IMR-90 (cell line): ENCODE measurements around the gene USP17L28. TPM values are rescaled to one million over a fixed set of nuclear protein-coding genes. Genes with fewer than 3 reads are reported as not detected.
"Not testable (repeated sequence)": the region's sequence is repeated elsewhere in the genome, so short reads cannot be mapped to it uniquely, and the experiment has no call there.

Source experiments
- ATAC-seq: fragments of 200-7000 bp; cut with Tn5 transposase; 2 replicates; pipeline ENCODE4 v1.9.1; 2020; ENCODE audit warnings: low read depth, mild to moderate bottlenecking, moderate library complexity
- BruUV-seq: library from RNA; stranded (reverse); fragments of 400-500 nt; replicated peaks from 2 replicates; lab custom pipeline; 2021; lab: Mats Ljungman, UMichigan
- CTCF ChIA-PET: fragments of 300-600 bp; formaldehyde crosslinking; extraction: SDS; loops from one replicate; lab custom pipeline; 2021; ENCODE audit warnings: antibody characterized with exemption; lab: Yijun Ruan, JAX
- POLR2A ChIA-PET: fragments of 300-600 bp; sonication (Branson Sonifier 250); formaldehyde crosslinking; loops from one replicate; lab custom pipeline; 2022; ENCODE audit warnings: antibody characterized with exemption; ENCODE audit not compliant: unreplicated experiment; lab: Charles Lee
- DNase-seq: peaks from one replicate; pipeline ENCODE4 v3.0.0; 2013
- H2AFZ ChIP-seq: replicated peaks from 2 replicates; pipeline ENCODE3; 2013; ENCODE audit warnings: low read length, mild to moderate bottlenecking; ENCODE audit not compliant: poor library complexity
- H2AK5ac ChIP-seq: 2 replicates; pipeline ENCODE4 v1.6.1; 2013; ENCODE audit warnings: low read depth, low read length, inconsistent platforms
- H2AK9ac ChIP-seq: replicated peaks from 2 replicates; pipeline ENCODE3; 2013; ENCODE audit warnings: mild to moderate bottlenecking, low read depth, low read length, moderate library complexity; ENCODE audit not compliant: poor library complexity
- H2BK120ac ChIP-seq: 2 replicates; pipeline ENCODE4 v1.6.1; 2013; ENCODE audit warnings: low read depth, low read length, inconsistent platforms
- H2BK15ac ChIP-seq: 3 replicates; pipeline ENCODE4 v1.6.1; 2013; ENCODE audit warnings: low read depth, low read length, inconsistent platforms
- H2BK20ac ChIP-seq: 2 replicates; pipeline ENCODE4 v1.6.1; 2013; ENCODE audit warnings: low read depth, mild to moderate bottlenecking, inconsistent platforms, low read length, moderate library complexity
- H2BK5ac ChIP-seq: 2 replicates; pipeline ENCODE4 v1.6.1; 2013; ENCODE audit warnings: mild to moderate bottlenecking, low read depth, low read length, inconsistent platforms; ENCODE audit not compliant: poor library complexity, severe bottlenecking
- H3K14ac ChIP-seq: replicated peaks from 2 replicates; pipeline ENCODE4 v1.6.1; 2013; ENCODE audit warnings: low read depth, low read length, inconsistent platforms
- H3K18ac ChIP-seq: 2 replicates; pipeline ENCODE4 v1.6.1; 2013; ENCODE audit warnings: low read depth, low read length, control low read depth
- H3K23ac ChIP-seq: 2 replicates; pipeline ENCODE4 v1.6.1; 2013; ENCODE audit warnings: low read depth, low read length, inconsistent platforms
- H3K27ac ChIP-seq: 2 replicates; pipeline ENCODE4 v1.5.1; 2013; ENCODE audit warnings: mild to moderate bottlenecking, control low read depth, low read length; ENCODE audit not compliant: insufficient read depth
- H3K27me3 ChIP-seq: 2 replicates; pipeline ENCODE4 v1.6.1; 2013; ENCODE audit warnings: low read length; ENCODE audit not compliant: control insufficient read depth, insufficient read depth
- H3K36me3 ChIP-seq: 2 replicates; pipeline ENCODE4 v1.6.1; 2013; ENCODE audit warnings: low read length, mixed read lengths; ENCODE audit not compliant: control insufficient read depth, insufficient read depth
- H3K4ac ChIP-seq: 2 replicates; pipeline ENCODE4 v1.6.1; 2013; ENCODE audit warnings: low read depth, low read length, inconsistent platforms
- H3K4me1 ChIP-seq: 2 replicates; pipeline ENCODE4 v1.6.1; 2013; ENCODE audit warnings: low read length, mixed read lengths; ENCODE audit not compliant: control insufficient read depth, insufficient read depth
- H3K4me2 ChIP-seq: 2 replicates; pipeline ENCODE4 v1.6.1; 2013; ENCODE audit warnings: low read depth, mild to moderate bottlenecking, control low read depth, low read length, moderate library complexity
- H3K4me3 ChIP-seq: 2 replicates; pipeline ENCODE4 v1.5.1; 2013; ENCODE audit warnings: low read depth, mild to moderate bottlenecking, control low read depth, low read length, moderate library complexity; ENCODE audit not compliant: insufficient read depth
- H3K56ac ChIP-seq: 2 replicates; pipeline ENCODE4 v1.6.1; 2013; ENCODE audit warnings: low read length, inconsistent platforms; ENCODE audit not compliant: insufficient read depth; ENCODE audit errors: extremely low read depth
- H3K79me1 ChIP-seq, 2 experiments: 2 replicates each; pipeline ENCODE4 v1.6.1; 2013; ENCODE audit warnings: low read length in 2 of 2, inconsistent platforms in 1 of 2, low read depth in 1 of 2
- H3K9ac ChIP-seq: 2 replicates; pipeline ENCODE4 v1.6.1; 2013; ENCODE audit warnings: low read depth, low read length, control low read depth
- H3K9me1 ChIP-seq: 2 replicates; pipeline ENCODE4 v1.6.1; 2013; ENCODE audit warnings: low read length, inconsistent platforms; ENCODE audit not compliant: insufficient read depth
- H3K9me3 ChIP-seq: 2 replicates; pipeline ENCODE4 v1.6.1; 2013; ENCODE audit warnings: low read length; ENCODE audit not compliant: control insufficient read depth, insufficient read depth
- H4K20me1 ChIP-seq: 2 replicates; pipeline ENCODE4 v1.6.1; 2013; ENCODE audit warnings: low read length, inconsistent platforms; ENCODE audit not compliant: insufficient read depth
- H4K5ac ChIP-seq: 2 replicates; pipeline ENCODE4 v1.6.1; 2013; ENCODE audit warnings: mild to moderate bottlenecking, low read depth, low read length, control low read depth
- H4K8ac ChIP-seq, 2 experiments: 2 replicates each; pipeline ENCODE4 v1.6.1; 2013; ENCODE audit warnings: low read depth in 2 of 2, low read length in 2 of 2, control low read depth in 1 of 2, inconsistent platforms in 1 of 2
- H4K91ac ChIP-seq: 2 replicates; pipeline ENCODE4 v1.6.1; 2013; ENCODE audit warnings: low read depth, low read length, inconsistent platforms; ENCODE audit not compliant: insufficient read depth
- WGBS, 2 experiments: methylation state at CpG; one replicate each; pipeline versions ENCODE4 v1.1.5 to v1.1.7; 2013; ENCODE audit warnings: missing lambda C conversion rate in 2 of 2; ENCODE audit not compliant: insufficient read length in 1 of 2; ENCODE audit errors: extremely low coverage in 2 of 2; 5-methylcytosine and 5-hydroxymethylcytosine counted together
- dilution Hi-C: fragments of 300-500 bp; cut with HindIII; formaldehyde crosslinking; loops from one replicate; pipeline ENCODE4 v1.14.3; 2018; ENCODE audit warnings: low sequenced_read_pairs; ENCODE audit not compliant: unreplicated experiment
- in situ Hi-C: fragments of 300-500 bp; cut with MboI; formaldehyde crosslinking; loops from 3 replicates; pipeline ENCODE4 v1.14.3; 2019; ENCODE audit warnings: low sequenced_read_pairs, inconsistent platforms, mixed read lengths
- intact Hi-C: fragments of 100-400 bp; cut with micrococcal nuclease; formaldehyde crosslinking; loops from 2 replicates; pipeline ENCODE4 v1.10.0; 2022
- polyA plus RNA-seq, 3 experiments: library from polyadenylated mRNA; depleted of rRNA; stranded (reverse); fragments of >200 nt; gene quantifications; 2 replicates each; pipeline ENCODE4 v1.2.3, GENCODE V29; 2012; ENCODE audit warnings: low replicate concordance in 1 of 3
- total RNA-seq: library from RNA; depleted of rRNA; stranded (reverse); fragments of >200 nt; gene quantifications from 2 replicates; pipeline ENCODE4 v1.2.3, GENCODE V29; 2012; rRNA removed

The USP17L28 gene
- total and polyA plus RNA-seq, 2 of the 4 experiments (the other 2 are of a cell fraction), result not detected

DNA sequence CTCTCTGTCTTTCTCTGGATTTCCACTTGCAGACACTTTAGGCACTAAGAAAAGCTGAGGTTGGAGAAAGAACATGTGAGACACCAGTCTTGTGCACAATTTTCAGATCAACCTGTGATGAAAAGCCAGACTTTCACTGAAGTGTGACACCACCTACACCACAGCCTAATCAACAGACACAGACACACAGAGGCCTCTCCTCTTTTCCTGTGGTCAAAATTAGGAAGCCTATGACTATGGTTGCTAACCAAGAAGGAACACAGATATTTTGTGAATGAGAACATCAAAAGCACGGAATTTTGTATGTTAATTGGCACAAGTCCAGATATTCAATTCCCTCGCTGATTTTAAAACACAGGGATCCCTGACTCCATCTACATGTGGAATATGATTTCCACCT, 40.3 kb downstream of the USP17L28 start:
- CTCF ChIA-PET, result interaction anchor here (0.7 kb wide), 1 partner anchor 1515 kb away, joined by 3 read pairs; no protein-coding TSS in a partner anchor
- not testable (repeated sequence) for H2BK120ac ChIP-seq

More for the DNA sequence above, 40.3 kb downstream of the USP17L28 start:
- H4K20me1 ChIP-seq, H3K14ac ChIP-seq, H2BK15ac ChIP-seq, intact Hi-C loops, H3K23ac ChIP-seq, H3K18ac ChIP-seq, H2AK9ac ChIP-seq, H3K4ac ChIP-seq, H3K9me1 ChIP-seq, H3K4me2 ChIP-seq, H4K91ac ChIP-seq, ATAC-seq, H3K79me1 ChIP-seq, H2AFZ ChIP-seq, H3K4me1 ChIP-seq, POLR2A ChIA-PET, H3K27me3 ChIP-seq, H2BK5ac ChIP-seq, H2BK20ac ChIP-seq, dilution Hi-C loops, H2AK5ac ChIP-seq, H3K56ac ChIP-seq, H3K36me3 ChIP-seq, H4K8ac ChIP-seq, BruUV-seq, DNase-seq, H3K9me3 ChIP-seq, H3K9ac ChIP-seq, H4K5ac ChIP-seq, H3K4me3 ChIP-seq, H3K27ac ChIP-seq, in situ Hi-C loops: not testable (repeated sequence)
- WGBS, 2 experiments, result no CpG with 5 or more reads among the region's 2 CpGs

Other genes starting within 250 kb of the USP17L28 start
- gene FAM90A26, start 178.5 kb upstream of the USP17L28 start, total RNA-seq, result not detected in 2 replicates
- gene FAM90A26, start 178.5 kb upstream of the USP17L28 start, polyA plus RNA-seq (2012; rRNA removed), result not detected in 2 replicates
- not detected in 2 replicates for gene USP17L10, start 138.2 kb upstream of the USP17L28 start, total RNA-seq
- gene USP17L10, start 138.2 kb upstream of the USP17L28 start, polyA plus RNA-seq (2012; rRNA removed), result not detected in 2 replicates
- gene USP17L11, start 133.5 kb upstream of the USP17L28 start, total RNA-seq, result not detected in 2 replicates
- gene USP17L11, start 133.5 kb upstream of the USP17L28 start, polyA plus RNA-seq (2012; rRNA removed), result not detected in 2 replicates
- gene USP17L12, start 128.7 kb upstream of the USP17L28 start, total RNA-seq, result not detected in 2 replicates
- gene USP17L12, start 128.7 kb upstream of the USP17L28 start, polyA plus RNA-seq (2012; rRNA removed), result not detected in 2 replicates
- gene USP17L13, start 124.0 kb upstream of the USP17L28 start, total RNA-seq, result not detected in 2 replicates
- not detected in 2 replicates for gene USP17L13, start 124.0 kb upstream of the USP17L28 start, polyA plus RNA-seq (2012; rRNA removed)
- not detected in 2 replicates for gene USP17L15, start 114.5 kb upstream of the USP17L28 start, total RNA-seq
- not detected in 2 replicates for gene USP17L15, start 114.5 kb upstream of the USP17L28 start, polyA plus RNA-seq (2012; rRNA removed)
- not detected in 2 replicates for gene USP17L17, start 105.0 kb upstream of the USP17L28 start, total RNA-seq
- not detected in 2 replicates for gene USP17L17, start 105.0 kb upstream of the USP17L28 start, polyA plus RNA-seq (2012; rRNA removed)
- gene USP17L18, start 100.3 kb upstream of the USP17L28 start, total RNA-seq, result not detected in 2 replicates
- not detected in 2 replicates for gene USP17L18, start 100.3 kb upstream of the USP17L28 start, polyA plus RNA-seq (2012; rRNA removed)
- gene USP17L19, start 95.5 kb upstream of the USP17L28 start, total RNA-seq, result not detected in 2 replicates
- not detected in 2 replicates for gene USP17L19, start 95.5 kb upstream of the USP17L28 start, polyA plus RNA-seq (2012; rRNA removed)
- gene USP17L20, start 90.8 kb upstream of the USP17L28 start, total RNA-seq, result not detected in 2 replicates
- gene USP17L20, start 90.8 kb upstream of the USP17L28 start, polyA plus RNA-seq (2012; rRNA removed), result not detected in 2 replicates
- gene USP17L21, start 86.0 kb upstream of the USP17L28 start, total RNA-seq, result not detected in 2 replicates
- gene USP17L21, start 86.0 kb upstream of the USP17L28 start, polyA plus RNA-seq (2012; rRNA removed), result not detected in 2 replicates
- gene USP17L22, start 81.3 kb upstream of the USP17L28 start, total RNA-seq, result not detected in 2 replicates
- gene USP17L22, start 81.3 kb upstream of the USP17L28 start, polyA plus RNA-seq (2012; rRNA removed), result not detected in 2 replicates
- not detected in 2 replicates for gene USP17L24, start 23.7 kb upstream of the USP17L28 start, total RNA-seq
- not detected in 2 replicates for gene USP17L24, start 23.7 kb upstream of the USP17L28 start, polyA plus RNA-seq (2012; rRNA removed)
- not detected in 2 replicates for gene USP17L25, start 19.0 kb upstream of the USP17L28 start, total RNA-seq
- gene USP17L25, start 19.0 kb upstream of the USP17L28 start, polyA plus RNA-seq (2012; rRNA removed), result not detected in 2 replicates
- gene USP17L26, start 14.2 kb upstream of the USP17L28 start, total RNA-seq, result not detected in 2 replicates
- gene USP17L26, start 14.2 kb upstream of the USP17L28 start, polyA plus RNA-seq (2012; rRNA removed), result not detected in 2 replicates
- not detected in 2 replicates for gene USP17L5, start 9.5 kb upstream of the USP17L28 start, total RNA-seq
- not detected in 2 replicates for gene USP17L5, start 9.5 kb upstream of the USP17L28 start, polyA plus RNA-seq (2012; rRNA removed)
- gene USP17L27, start 4.7 kb upstream of the USP17L28 start, total RNA-seq, result not detected in 2 replicates
- not detected in 2 replicates for gene USP17L27, start 4.7 kb upstream of the USP17L28 start, polyA plus RNA-seq (2012; rRNA removed)
- gene USP17L29, start 4.7 kb downstream of the USP17L28 start, total RNA-seq, result not detected in 2 replicates
- gene USP17L29, start 4.7 kb downstream of the USP17L28 start, polyA plus RNA-seq (2012; rRNA removed), result not detected in 2 replicates
- not detected in 2 replicates for gene USP17L30, start 14.2 kb downstream of the USP17L28 start, total RNA-seq
- gene USP17L30, start 14.2 kb downstream of the USP17L28 start, polyA plus RNA-seq (2012; rRNA removed), result not detected in 2 replicates
- gene DEFB131A, start 95.5 kb downstream of the USP17L28 start, total RNA-seq, result not detected in 2 replicates
- not detected in 2 replicates for gene DEFB131A, start 95.5 kb downstream of the USP17L28 start, polyA plus RNA-seq (2012; rRNA removed)